ENCODE measurements around the gene RHOG.

The RHOG gene

DNA sequence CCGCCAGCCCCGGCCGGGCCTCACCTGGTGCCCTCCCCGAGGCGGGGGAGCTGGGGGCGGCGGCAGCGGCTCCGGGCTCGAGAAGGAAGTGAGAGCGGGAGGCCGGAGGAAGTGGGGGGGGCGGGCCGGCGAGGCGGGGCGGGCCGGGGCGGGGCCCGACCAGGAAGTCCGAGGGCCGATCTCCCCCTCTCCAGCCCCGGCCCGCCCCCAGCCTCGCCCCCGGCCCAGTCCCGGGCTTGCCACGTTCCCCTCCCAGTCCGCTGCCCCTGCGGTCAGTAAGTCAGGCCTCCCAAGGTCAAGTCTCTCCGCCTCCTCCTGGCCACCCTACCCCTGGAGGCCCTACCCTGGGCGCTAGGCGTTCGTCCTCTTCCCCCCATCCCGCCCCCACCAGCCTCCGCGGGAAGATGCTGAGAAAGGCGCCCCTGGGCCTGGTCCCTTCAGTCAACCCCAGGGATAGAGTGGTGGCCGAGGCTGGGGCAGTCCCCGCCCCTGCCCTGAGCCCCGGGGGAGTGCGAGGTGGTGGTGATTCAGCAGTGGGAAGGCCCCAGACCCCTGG, at the start of gene RHOG:
Gene RHOG, minus strand, starts transcription at position 90 of the 556 bp plus-strand sequence. CDS start 12,821 bp downstream, outside the sequence.
- no peak for DNase-seq

DNA sequence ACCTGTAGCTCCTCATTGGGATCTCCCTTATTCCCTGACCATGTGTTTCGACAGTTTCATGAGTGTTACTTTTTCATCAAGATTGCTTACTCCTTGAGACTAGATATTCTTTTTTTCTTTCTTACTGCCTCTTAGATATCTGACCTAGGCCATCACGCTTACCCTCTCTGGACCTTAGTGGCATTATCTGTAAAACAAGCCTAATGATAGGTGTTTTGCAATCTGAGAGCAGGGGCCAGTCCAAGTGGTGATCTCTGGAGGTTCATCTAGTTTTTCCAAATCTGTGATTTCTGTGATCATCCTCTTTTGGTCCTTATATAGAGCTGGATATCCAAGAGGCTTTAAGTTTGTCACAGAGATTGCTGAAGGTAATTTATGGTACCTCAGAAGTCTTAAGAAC, 49.3 kb upstream of the RHOG start:
- no peak for DNase-seq

DNA sequence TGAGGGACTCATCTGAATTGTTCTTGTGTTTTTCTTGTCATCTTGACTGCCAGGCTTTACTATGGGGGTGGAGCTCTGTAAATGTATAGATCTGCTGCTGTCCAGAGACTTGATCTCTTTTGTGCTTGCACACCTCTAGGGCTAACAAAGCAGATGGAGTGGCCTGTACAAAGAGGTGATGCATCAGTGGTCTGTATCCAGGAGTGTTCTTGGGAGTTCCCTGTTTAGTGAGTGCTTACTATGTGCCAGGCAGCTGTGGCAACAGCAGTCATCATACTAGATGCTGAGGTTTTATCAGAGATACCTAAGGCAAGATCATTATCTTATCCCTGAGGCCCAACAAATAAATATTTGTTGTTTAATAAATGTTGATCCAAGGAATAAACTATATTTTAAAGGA, 48.1 kb upstream of the RHOG start:
- DNase-seq, result no peak

DNA sequence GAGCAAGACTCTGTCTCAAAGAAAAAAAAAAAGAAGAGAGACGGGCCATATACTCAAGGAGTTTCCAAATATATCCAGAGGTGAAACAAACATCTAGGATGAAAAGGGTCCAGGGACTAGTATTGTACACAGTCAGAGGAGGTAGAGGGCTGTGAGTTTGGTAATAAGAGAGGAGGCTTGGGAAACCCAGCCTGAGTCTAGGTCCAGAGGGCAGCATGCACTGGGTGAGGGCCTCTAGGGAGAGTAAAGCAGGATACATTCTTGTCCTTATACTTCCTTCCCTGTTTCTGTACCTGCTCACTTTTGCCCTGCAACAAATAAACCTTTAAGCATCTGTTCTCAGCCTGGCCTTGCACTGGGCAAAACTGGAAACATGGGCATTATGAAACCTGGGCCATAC, 46.2 kb upstream of the RHOG start:
- DNase-seq, result no peak

DNA sequence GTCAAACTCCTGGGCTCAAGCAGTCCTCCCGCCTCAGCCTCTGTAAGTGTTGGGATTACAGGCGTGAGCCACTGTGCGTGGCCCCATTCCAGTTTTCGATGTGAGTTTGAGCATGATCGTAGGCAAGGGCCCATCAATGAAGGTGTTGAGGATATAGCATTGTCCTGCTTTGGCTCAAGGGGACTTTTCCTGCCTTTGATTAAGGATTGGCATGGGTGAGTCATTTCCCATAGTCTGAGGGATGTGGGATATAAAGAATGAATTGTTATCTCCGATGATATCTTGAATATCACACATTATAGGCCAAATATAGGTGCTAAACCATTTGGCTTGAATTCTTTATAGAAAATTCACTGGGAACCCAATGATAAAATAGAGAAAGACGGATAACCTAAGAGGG, 45.1 kb upstream of the RHOG start:
- DNase-seq, result no peak

DNA sequence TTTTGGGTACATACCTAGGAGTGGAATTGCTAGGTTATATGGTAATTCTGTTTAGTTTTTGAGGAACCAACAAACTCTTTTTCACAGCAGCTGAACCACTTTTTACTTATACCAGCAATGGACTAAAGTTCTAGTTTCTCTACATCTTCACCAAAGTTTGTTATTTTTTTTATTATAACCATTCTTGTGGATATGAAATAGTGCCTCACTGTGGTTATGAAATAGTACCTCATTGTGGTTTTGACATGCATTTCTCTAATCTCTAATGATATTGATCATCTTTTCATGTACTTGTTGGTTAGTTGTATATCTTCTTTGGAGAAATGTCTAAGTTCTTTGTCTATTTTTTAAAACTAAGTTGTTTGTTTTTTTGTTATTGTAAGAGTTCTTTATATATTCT, 41.9 kb upstream of the RHOG start:
- no peak for DNase-seq

DNA sequence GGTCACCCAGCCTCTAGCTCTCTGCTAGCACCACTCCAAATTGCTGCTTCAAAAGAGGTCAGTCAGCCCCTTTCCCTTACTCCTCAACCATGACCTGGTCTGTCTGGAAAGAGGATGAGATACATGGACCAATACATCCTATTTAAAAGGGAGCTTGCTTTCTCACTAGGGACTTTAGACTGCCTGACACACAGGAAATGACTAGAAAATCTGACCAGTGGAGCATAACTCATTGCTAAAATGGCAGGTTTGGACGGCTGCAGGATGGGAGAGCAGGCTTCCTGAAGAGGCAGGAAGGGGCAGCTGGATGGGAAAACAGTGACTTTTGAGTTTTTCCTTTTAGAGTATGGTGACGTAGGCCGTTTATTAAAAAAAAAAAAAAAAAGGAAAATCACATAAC, 40.0 kb upstream of the RHOG start:
- no peak for DNase-seq

DNA sequence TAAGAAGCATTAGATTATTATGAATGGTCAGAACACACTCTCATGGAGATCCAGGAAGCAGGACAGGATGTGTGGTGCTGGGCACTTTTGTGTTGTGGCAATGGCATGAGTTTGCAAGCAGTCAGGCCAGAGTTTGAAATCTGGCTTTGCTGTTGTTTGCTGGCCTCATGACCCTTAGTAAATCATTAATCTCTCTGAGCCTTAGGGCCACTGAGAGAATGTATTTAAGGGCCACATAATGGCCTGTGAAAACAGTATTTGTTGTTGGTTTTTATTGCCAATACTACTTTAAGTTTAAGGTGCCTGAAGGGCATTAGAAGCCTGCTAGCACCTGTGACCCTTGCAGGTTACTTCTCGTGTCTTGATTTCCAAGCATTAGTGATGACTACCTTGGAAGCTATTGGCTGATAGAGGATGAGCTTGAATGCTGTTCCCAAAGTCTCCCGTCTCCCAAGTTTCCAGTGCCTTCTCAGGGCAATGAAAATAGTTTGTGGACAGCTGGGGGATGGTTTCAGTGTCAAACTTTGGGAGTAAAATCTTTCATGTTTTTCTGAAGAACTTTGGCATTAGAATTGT, 39.3 kb upstream of the RHOG start:
- DNase-seq, result no peak

DNA sequence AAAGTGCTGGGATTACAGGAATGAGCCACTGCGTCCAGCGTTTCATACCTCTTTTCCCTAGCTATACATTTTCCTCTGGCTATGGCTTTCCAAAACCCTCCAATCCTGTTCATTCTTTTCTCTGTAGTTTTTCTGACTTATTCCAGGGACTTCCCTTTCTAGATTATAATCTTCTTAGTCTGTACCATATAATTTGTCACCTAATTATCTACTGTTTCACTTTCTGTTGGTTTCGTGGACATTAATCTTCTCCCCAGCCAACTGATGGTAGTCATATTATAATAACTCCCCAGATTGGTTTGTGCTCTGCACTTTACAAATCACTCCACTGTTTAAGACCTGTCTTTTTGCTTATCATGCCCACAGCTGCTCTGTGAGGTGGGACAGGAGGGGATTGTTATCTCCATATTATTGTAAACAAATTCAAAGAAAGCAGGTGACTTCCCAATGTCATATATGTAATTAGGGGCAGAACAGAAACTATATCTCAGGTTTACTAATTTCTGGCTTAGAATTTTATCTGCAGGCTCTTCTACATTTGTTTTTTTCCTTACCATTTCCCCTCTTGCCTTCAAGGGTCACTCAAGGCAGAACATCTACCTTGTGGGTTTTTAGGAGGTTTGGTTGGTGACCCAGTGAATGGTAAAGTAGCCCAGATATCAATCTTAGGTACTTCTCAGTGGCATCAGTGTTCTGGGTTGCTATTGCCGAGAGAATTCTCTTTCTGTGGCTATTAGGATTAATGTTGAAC, 38.6 kb upstream of the RHOG start:
- DNase-seq, result no peak

DNA sequence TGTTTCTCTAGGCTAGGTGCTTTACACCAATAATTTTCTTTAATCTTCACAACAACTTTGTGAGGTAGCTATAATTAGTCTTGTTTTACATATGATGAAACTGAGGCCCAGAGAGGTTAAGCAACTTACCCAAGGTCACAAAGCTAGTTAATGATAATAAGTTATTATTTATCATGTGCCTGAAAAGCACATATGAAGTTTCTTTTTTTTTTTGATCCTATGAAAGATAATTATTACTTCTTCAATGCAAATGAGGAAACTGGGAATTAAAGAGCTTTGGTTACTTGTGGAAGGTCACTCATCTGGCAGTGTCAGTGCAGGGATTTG, 37.5 kb upstream of the RHOG start:
- no peak for DNase-seq

DNA sequence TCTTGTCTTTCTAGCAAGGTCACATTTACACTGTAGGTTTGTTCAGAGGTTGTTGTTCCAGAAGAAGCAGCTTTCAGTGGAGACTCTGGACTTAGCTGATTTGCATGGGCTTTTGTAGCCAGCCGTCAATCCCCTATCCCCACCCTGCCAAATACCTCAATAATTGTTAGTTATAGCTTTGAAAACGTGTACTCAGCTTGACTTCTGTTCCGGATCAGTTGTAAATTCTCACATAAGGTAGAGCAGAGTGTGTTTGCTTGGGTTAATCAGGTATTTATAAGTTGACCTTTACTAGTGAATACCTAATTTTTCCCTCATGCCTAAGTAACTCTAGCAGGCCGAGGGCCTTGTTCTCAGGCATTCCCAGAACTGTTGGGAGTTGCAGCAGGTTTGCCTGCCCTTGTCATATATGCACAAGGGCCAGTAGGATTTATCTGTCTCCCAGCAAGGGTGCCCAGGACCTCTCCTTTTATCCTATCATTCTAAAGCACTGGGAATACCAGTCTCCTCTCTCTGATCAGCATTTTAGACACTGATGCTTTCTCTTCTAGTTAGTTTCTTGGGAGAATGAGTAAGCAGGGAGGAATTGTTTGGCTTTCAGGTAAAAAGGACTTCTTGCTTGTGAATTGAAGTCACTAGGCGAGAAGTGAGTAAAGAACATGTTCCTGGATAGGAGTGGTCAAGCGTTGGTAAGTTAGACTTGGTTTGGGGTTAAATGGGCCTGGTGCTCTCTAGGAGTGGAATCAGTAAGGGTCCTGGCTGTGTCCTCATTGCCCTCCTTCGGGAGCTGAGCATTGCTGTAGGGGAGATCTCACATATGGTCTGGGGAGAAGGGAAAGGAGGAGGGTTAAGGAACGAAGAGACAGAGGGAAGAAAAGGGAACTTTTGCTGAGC, 36.9 kb upstream of the RHOG start:
- DNase-seq, result no peak

DNA sequence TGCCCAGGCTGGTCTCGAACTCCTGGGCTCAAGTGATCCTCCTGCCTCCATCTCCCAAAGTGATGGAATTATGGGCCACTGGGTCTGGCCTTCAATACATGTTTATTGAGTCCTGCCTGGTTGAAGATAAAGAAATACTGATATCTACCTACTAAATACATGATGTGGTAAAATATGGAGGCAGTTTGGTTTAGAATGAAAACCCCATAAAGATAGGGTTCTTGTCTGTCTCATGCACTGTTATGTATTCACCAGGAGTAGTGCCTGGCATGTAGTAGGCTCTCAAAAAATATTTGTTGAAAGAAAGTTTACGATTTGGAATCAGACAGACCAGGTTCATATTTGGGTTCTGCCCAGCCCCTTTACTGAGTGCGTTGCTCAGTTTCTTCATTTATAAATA, 35.9 kb upstream of the RHOG start:
- DNase-seq, result no peak

DNA sequence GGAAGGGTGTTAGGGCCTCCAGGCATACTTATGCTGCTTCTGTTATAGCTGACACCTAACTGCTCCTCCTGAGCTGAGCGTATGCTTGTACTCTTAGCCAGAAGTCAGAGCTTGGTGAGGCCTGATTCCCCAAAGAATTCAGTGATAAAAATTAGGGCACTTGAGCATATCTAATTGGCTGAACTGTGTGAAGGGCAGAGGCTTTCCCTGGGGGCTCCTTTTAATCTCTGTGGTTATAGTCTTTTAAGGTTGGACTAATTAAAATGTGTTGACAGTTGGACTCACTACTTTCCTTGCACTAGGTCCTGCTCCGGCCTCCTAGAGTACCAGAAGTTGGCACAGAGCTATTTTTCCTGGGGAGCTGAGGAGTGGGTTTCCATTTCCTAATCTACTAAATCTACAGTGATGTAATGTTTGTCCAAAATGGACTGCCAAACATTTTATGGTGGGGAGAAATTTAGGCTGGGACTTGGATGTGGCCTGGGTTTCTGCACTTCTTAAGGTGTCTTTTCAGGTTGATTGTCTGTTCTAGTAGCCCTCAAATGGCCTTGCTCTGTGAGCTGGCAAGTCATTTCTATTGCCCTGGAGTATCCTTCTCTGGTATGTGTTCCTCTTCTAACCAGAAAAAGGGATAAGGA, 33.1 kb upstream of the RHOG start:
- no peak for DNase-seq

DNA sequence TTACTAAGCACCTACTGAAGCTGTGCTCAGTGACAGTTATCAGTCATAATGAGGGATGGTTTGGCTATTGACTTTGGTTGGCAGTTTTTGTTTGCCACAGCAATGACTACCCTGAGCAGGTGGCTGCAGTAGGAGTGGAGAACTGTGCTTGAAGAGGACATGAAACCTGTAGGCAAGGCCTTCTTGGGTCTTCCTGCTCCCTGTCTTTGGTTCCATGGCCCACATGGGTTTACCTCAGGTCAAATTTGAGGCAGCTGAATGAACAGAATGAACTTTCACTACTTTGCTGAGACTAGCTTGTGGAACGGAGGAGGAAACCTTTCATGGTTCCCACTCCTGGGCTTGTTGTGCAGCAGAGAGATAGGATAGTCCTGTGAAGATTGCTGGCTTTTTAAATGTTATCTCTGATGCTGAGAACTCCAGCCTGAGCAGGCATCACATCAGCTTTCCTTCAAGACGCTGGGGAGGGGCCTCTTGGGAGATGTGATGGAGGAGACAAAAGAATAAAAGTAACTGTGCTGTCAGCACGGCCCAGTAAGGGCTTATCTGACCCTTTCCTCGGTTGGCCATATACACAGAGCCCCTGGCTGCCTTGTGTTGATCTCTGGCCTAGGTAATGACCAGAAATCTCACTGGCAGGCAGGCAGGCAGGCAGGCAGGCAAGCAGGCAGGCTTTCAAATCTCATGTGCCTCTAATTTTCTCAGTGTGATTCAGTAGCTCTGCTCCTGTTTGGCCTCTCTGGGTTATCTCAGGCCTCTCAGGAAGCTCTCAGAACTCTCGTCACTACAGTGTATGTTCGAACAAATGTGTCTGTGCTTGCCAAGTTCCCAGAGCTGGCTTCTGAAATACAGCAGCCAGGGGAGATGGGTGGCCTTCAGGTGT, 26.7 kb upstream of the RHOG start:
- DNase-seq, result no peak

DNA sequence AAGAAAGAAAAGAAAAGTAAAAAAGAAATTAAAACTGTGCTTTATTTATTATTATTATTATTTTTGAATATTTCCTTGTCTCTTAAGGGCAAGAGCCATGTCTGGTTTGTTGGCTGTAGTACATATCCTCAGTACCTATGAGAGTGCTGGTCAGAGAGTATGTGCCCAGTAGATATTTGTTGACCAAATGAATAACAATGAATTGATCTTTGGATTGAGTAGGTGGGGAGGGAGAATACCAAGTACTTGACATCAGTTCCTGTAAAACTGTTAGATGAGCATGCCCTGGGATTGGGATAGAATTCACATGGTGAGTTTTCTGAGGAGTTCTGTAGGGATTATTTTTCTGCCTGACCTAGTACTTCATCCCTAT, 26.1 kb upstream of the RHOG start:
- DNase-seq, result no peak

DNA sequence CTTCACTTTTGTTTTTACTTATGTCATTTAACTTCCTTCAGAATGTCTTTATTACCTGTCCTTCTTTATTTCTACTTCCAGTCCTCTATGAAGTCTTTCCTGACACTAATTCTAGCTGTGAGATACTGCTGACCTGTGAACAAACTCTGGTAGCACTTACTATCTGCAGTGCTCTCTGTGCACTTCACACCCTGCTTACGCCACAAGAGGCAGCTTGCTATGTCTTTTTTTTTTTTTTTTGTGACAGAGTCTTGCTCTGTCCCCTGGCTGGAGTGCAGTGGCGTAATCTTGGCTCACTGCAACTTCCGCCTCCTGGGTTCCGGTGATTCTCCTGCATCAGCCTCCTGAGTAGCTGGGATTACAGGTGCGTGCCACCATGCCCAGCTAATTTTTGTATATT, 25.4 kb upstream of the RHOG start:
- DNase-seq, result no peak

DNA sequence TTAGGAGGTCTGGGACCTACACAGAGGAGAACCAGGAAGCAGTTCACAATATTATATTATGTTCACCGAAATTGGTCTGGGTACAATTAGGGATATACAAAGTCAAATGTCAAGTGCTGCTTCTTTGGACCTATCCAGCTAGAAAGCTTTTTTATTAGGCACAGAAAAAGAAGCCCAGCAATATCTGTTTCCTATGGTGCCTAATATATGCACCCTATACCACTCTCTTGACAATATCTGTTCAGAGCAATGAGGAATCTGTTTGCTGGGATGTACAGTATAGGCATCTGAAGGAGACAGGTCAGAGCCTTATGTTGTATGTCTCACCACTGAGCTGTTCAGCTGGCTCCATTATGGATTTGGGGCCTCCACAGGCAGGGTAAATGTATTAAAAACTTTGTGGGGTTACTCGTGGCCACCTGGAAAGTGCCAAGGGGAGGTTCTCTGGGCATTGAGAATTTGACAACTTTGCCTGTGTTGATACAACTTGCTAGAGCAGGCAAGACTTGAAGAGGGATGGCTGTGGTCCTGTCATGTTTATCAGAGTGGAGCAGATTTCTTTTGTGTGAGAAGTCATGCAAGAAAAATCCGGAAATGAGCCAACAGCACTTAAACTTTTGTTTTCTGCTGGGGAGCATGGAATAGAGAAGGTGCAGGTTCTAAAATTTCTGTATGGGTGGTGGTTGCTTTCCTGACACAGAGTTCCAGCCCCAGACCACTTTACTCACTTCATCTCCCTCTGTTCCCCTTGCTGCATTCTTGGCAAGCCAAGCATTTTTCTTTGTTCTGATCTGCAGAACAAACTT, 24.8 kb upstream of the RHOG start:
- no peak for DNase-seq

DNA sequence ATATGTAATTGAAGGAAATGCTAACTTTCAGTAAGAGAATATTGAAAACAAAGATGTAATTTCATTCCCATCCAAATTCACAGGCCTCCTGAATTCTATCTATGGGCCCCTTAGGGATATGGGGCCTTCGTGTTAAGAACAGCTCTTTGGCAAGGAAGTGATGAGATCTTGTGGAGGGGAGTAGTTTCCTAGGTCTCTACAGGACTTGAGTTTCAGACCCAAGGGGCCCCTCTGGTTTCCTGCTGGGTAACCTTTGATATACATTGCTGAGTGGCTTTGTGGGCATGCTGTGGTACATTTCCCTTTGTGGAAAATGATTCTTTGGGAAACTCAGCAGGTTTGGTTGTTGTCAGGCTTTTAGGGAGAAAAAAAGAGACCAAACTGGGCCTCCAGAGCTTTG, 20.9 kb upstream of the RHOG start:
- DNase-seq, result no peak

DNA sequence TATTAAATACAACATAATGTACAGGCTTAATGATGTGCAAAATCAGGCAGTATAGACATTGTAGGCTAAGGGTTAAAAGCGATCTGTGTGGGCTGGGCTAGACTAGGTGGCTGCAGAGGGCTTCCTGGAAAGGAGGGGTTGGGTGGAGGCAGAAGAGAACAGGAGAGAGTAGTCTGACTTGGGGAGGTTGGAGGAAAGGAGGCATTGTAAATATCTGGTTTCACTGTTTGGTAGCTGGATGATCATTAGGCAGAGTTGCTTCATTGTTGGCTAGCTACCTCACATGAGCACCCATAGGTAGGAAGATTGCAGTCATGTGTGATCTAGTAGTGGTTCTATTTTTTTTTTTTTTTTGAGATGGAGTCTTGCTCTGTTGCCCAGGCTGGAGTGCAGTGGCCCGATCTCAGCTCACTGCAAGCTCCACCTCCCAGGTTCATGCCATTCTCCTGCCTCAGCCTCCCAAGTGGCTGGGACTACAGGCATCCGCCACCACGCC, 20.2 kb upstream of the RHOG start:
- DNase-seq, result peak; percentile 28

DNA sequence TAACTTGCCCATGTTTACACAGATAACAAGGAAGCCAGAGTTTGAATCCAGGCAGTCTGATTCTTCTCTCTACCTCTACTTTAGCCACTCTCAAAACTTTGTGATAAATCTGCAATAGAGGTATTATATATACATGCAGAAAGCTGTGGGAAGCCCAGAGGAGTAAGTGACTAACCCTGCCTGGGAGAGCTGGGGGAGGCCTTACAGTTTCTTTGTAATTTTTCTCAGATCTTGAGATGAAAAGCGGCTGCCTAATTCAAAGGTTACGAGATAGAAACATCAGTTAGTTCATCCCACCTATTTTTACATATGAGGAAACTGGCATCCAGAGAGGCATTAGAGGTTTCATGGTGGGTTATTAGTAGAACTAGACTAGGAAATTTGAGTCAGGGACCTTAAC, 19.6 kb upstream of the RHOG start:
- DNase-seq, result no peak

DNA sequence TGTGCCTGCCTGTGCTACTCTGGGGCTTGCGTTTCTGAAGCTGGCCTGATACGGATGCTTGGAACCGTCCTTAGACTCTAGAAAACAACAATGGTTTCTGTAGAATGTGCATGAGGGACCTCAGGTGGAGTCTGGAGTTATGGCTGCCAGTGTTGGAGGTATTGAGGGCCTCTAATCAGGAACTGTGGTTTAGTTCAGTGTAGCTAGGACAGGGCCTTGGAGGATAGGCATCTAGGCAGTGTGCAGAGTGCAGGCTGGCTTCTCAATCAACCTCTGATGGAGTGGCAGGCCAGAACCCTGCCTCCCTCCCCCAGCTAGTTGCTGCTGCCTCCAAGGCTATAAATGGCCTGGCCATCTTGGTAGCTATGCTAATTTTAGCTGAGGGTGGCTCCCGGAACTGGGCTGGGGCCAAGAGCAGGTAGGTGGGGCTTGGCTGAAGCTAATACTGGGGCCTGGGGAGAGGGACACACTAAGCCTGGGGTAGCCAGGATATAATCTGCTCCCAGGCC, 18.7 kb upstream of the RHOG start:
- no peak for DNase-seq
